ENCODE results near the gene TIMMDC1.
"Not testable (repeated sequence)": the region's sequence is repeated elsewhere in the genome, so short reads cannot be mapped to it uniquely, and the experiment has no call there.

Gene TIMMDC1

GRCh38 chr3:119514637-119515036 is 16.3 kb downstream of the TIMMDC1 start:
- no peak for DNase-seq

DNA sequence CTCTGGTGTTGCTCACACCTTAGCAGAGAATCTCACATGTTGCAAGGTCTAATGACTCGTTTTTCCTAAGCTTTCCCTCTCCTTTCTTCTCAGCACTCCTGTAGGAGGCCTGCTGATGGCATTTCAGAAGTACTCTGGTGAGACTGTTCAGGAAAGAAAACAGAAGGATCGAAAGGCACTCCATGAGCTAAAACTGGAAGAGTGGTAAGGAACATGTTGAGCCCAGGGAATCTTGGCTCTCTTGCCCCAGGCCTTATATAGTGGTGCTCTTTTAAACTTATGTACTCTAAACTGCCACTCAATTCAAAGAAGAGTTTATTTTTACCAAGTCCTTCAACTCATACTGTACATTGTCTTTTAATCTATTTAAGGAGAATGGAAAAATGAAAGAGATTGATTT is 18.8 kb downstream of the TIMMDC1 start:
- DNase-seq: no peak

- DNase-seq: no peak
These were observed 19.7 kb downstream of the TIMMDC1 start for GRCh38 chr3:119518026-119518425.

- DNase-seq: no peak
These were observed 26.8 kb downstream of the TIMMDC1 start for GRCh38 chr3:119524931-119525662.

DNA sequence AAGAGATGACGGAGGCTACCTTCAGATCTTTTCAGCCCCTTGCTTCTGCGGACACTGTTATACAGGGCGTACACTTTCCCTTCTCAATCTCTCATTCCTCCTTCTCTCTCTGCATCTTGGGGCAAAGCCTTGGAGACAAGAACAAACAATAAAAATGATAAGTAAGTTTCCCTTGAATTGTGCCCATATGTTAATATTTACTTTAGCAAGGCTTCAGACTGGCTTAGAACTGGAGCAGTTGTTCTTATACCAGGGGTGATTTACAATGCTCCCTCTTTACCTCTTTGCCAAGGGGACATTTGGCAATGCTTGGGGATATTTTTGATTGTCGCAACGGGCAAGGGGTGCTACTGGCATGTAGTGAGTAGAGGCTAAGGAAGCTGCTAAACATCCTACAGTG is 29.4 kb downstream of the TIMMDC1 start:
- DNase-seq: no peak

DNA sequence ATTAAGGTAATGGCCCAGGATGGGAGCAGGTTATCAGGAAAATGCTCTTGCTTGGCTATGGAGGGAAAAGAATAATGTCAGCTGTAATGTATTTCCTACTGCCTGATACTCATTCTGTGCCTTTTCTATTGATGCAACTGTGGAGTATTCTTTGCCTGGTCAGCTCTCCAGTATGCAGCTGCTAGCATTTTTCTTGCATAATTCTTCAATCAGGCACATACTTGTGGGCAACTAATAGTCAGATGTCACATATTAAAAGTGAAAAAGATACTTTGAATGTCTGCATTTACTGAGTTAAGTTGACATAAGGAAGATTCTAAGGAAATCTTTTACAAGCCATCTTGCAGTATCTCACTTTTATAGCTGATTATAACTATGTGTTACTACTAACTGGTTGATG is 31.5 kb downstream of the TIMMDC1 start:
- no peak for DNase-seq

DNA sequence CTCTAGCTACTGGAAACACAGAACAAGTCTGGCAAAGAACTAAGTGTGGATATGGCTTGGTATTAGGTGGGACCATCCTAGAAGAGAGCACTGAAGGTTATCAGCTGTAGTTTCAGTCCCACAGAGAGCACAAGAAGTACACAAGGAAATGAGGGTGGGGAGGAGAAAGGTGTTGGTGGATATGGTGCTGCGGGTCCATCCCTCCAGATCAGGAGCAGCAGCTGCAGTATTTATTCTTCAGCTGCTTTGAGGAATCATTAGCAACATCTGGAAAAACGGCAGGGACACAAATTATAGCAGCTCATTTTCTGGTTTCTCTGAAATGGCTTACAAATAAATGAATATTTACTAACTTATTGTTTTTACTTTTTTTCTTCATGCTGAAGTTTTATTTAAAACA is 32.1 kb downstream of the TIMMDC1 start:
- no peak for DNase-seq

DNA sequence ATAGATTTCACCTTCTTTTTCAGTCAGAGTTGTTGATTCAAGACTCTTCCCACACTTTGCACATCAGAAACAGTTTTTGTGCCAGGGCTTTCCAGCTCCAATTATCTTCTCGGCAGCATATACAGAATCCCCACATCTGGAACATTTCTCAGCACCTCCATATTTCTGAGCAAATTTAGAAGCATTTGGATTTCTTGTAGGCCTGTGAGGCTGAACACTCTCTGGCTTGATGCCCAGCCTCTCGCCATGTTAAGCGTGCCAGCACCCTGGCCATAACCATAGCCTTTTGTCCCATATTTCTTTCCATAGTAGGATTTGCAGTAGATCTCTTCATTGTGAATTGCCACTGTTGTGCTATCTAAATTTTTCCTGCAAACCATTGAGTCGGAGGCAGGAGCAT is 32.8 kb downstream of the TIMMDC1 start:
- no peak for DNase-seq

DNA sequence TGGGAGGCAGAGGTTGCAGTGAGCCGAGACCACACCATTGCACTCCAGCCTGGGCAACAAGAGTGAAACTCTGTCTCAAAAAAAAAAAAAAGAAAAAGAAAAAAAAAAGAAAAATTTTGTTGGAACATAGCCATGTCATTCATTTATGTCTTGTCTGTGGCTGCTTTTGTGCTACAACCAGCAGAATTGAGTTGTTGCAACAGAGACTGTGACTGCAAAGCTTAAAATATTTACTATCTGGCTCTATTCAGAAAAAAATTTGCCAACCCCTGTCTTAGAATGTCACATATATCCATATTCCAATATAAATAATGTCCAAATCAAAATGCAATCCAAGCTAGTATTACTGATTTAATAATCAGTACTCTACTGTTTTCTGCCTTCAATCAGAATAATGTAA is 35.9 kb downstream of the TIMMDC1 start:
- DNase-seq: no peak

DNA sequence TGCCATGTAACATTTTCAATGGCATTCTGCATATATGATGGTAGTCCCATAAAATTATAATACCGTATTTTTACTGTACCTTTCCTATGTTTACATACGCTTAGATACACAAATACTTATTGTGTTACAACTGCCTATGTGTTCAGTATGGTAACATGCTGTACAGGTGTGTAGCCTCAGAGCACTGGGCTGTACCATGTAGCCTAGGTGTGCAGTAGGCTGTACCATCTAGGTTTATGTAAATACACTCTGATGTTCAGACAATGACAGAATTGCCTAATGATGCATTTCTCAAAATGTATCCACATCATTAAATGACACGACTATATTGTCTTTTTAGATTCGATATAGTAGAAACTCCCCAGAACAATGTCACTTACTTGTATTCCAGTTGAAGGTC is 38.4 kb downstream of the TIMMDC1 start:
- DNase-seq: peak; percentile 47

DNA sequence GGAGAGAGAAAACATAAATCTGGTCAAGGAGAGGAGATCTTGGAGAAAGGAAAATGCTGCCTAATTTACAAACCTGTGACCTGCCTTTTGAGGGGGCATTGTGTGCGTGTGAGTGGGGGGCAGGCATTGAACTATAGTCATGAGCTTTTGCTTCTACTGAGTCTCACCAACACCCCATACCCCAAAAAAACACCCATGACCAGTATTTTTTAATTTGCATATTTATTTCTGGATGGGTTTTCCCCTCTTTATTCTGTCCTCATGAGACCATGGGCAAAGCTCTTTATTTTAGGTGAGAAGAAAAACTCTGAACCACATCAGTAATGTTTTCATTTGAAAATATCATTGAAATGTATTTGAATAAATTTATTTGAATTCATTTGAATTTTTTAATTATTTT is 40.4 kb downstream of the TIMMDC1 start:
- DNase-seq: no peak

DNA sequence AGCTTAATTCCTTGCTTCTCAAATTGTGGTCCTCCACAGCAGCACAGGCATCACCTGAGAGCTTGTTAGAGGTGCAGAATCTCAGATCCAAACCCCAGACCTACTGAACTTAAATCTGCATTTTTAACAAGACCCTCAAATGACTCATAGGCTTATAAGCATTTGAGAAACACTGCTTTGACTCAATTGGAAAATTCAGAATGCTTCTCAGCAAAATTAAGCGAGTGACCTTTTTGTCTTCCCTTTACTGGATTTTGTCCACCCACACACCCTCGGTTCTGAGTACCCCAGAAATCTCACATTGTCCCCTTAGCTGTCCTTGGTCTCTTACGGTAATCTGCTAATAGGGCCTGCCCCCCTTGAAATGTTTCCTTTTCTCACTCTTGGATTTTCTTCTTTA is 43.2 kb downstream of the TIMMDC1 start:
- no peak for DNase-seq

DNA sequence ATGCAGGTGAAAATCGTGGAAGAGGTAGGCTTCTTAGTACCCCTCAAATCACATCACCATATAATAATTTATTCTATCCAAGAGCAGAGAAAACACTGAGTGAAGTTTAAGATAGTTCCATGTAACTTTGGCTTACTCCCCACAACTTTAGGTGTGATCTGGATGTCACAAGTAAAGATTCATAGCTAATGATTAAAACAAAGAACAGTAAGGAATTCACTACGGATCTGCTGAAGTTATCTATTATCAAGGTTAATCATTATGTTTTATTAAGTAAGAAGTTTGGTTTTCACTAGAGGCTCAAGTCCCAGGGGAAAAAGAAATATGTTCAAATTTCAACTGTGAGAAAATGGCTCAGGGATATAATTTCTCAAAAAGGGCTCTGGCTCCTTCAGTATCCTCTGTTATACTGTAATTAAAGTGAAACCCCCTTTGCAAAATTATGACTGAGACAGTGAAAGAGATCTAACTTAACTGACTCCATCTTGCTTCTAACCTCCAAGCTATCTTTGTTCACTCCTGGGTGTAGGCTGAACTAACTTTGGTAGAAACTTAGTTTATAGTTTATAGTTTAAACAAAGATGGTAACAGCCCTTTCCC is 43.9 kb downstream of the TIMMDC1 start:
- no peak for DNase-seq

DNA sequence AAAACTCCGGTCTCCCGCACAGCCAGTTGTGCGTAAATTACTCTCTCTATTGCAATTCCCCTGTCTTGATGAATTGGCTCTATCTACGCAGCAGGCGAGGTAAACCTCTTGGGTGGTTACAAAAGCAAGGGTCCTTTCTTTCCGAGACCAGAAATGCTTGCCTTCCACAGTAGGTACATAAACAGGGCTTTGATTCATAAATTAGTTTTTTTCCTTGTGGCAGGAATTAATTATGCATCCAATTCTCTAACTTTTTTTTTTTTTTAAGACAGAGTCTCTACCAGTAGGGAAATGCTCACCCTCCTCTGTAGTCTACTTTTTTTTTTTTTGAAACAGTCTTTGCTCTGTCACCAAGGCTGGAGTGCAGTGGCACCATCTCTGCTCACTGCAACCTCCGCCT is 44.8 kb downstream of the TIMMDC1 start:
- DNase-seq: no peak

- DNase-seq: no peak
These were observed 48.9 kb downstream of the TIMMDC1 start for GRCh38 chr3:119547227-119547626.

- DNase-seq: no peak
These were observed 50.0 kb downstream of the TIMMDC1 start for GRCh38 chr3:119548341-119548740.

DNA sequence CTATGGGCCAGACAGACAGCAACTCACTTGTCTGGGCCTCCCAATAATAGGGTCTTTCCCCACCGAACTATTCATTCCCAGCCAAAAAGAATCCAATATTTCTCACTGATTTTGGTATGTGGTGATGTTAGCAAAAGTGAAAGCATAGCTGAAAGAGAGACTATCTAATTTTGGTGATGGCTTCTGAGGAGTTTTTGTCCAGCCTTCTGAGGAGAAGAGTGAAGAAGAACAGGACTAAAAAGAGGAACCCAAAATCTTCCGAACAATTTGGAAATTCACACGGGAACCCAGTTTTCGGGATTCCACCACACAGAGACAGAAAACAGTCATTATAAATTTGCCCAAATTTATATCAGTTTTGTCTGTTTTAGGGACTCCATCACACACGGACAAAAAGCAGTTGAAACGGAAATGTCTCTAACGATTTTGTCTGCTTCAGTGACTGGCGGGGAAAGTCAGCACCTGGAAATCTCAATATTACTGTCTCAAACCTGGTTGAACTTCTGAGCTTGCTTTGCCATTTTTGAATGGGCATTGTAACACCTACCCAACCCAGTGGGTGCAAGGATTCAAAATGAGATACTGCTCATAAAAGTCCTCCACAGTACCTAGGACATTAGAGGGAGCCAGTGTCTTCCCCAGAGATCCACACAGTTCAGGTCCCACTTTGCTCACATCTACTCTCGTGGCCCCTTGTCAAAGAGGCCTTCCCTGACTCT is 52.0 kb downstream of the TIMMDC1 start:
- no peak for DNase-seq

GRCh38 chr3:119551598-119551997 is 53.3 kb downstream of the TIMMDC1 start:
- DNase-seq: no peak

DNA sequence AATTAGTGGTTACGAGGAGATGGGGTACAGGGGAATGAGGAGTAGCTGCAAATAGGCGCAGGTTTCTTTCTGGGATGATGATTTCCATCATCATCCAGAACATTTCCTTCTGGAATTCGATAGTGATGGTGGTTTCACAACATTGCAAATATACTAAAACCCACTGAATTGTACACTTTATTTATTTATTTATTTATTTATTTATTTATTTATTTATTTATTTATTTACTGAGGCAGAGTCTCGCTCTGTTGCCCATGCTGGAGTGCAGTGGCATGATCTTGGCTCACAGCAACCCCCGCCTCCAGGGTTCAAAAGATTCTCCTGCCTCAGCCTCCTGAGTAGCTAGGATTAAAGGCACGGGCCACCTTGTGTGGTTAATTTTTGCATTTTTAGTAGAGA is 54.6 kb downstream of the TIMMDC1 start:
- not testable (repeated sequence) for DNase-seq

GRCh38 chr3:119553823-119554415 is 55.6 kb downstream of the TIMMDC1 start:
- DNase-seq: no peak

DNA sequence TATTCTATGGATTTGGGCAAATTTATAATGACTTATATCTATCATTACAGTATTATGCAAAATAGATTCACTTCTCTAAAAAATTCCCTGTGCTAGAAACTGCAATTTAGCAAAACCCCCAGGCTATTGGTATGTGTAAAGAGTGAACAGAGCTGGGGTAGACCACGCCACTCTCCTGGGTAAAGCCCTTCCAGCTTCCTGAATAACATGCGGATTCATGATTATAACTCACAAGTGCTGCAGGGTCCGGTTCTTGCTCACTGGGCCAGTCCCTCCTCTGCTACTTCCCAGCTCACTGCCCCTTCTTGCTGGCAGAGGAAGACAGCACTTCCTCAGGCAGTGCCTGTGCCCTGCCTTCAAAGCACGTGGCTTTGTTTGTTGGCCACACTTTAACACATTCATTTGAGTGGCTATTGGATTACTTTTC is 57.0 kb downstream of the TIMMDC1 start:
- DNase-seq: no peak

DNA sequence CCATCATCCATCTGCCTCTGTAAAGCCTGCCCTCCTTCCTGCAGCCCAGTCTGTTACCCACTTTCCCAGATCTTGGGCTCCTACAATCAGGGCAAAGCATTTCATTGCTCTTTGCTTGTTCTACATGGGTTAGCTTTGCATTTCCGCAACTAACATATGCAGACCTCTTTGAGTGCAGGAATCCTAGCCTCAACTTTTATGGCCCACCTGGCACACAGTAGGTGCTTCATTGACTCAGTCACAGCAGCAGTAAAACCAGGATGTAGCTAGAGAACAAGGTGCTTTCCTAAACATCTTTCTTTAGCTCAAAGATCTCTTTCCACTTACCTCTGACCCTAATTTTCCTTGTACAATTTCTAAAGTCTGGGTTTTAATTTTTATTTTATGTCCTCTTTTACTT is 57.6 kb downstream of the TIMMDC1 start:
- no peak for DNase-seq

DNA sequence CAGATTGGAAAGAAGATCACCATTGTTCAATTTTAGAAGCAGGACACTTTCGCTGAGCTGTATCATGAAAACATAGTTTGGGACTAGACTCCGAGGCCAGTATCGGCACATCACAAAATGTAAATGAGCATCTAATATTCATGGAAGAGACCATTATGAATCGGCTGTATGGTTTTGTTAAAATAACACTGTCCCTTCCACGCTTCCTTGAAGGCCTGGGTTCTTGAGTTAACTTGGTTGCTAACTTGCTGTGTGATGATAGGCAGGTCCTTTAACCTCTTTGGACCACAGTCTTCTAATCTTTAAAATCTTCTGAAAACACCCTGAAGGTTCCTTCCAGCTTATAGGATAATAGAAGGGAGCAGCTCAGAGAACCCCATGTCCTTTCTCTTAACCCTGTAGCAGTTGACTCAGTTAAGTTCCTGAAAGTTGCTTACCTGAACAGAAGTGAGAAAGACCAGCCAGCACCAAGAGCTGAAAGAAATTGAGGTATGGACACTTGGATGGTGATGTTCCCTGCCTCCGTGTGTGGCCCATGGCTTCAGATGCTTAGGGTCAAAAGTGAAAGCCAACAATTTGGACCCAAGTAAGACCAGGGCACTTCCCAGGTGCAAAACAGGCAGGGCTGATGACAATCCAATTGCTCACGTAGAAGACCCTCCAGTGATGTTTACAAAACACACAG is 59.0 kb downstream of the TIMMDC1 start:
- DNase-seq: no peak
